ENCODE data around the gene HAUS7.

The HAUS7 gene

GRCh38 chrX:153475751-153476281 lies 5.4 kb upstream of the HAUS7 start:
- DNase-seq: no peak

DNA sequence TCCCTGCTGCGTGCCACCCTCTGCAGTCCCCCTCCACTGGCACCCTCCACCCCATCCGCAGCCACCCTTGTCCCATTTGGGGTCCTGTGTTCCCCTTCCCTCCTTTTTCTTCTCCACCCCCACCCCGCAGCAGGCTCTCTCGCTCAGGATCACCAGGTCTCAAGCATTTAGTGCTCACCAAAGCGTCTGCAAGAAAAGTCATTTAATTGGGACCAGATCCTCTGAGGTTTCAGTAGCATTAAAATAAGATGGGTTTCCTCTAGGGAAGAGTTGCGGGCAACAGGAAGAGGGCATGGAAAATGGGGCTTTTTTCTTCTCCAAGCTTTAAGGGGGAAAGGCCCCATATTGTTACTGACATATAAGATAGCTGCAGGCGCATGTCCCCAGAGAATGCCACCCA lies 4.9 kb upstream of the HAUS7 start:
- DNase-seq: no peak

DNA sequence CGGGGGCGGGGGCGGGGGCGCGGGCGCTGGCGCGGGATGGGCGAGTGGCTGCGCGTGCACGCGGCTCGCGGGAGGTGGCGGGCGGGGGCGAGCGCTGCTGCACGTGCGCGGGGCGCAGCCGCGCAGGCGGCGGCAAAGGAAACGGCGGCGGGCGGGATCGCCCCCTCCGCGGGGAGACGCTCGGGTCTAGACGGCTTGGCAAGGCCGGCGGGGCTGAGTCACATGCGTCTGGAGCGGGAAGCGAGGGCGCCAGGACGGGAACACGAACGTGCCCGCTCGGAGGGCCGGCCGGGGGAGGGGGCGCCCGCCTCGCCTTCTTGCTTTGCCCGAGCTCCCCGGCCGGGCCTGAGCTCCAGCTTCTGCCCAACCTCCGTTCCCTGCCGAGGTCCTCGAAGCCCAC lies 4.3 kb upstream of the HAUS7 start:
- no peak for DNase-seq

- DNase-seq: no peak
These were observed 3.9 kb upstream of the HAUS7 start for GRCh38 chrX:153474266-153474665.

DNA sequence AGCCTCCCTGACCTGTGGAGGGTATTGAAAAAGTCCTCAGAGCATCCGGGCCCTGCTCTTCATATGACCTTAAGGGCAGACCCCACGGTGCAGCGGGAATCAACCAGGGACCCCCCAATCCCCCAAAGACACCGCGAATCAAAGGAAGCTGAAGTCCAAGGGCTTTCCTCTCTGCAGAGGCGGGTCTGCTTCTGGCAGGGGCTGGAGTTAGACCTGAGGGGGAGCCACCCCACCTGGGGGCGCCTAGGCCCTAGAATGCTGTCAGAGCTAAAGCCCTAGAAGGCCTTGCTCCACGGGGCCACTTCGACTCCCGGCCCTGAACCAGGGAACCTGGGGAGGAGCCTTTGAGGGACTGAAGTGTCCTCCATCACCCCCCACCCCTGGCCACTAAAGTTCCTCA lies 2.8 kb upstream of the HAUS7 start:
- DNase-seq: no peak

DNA sequence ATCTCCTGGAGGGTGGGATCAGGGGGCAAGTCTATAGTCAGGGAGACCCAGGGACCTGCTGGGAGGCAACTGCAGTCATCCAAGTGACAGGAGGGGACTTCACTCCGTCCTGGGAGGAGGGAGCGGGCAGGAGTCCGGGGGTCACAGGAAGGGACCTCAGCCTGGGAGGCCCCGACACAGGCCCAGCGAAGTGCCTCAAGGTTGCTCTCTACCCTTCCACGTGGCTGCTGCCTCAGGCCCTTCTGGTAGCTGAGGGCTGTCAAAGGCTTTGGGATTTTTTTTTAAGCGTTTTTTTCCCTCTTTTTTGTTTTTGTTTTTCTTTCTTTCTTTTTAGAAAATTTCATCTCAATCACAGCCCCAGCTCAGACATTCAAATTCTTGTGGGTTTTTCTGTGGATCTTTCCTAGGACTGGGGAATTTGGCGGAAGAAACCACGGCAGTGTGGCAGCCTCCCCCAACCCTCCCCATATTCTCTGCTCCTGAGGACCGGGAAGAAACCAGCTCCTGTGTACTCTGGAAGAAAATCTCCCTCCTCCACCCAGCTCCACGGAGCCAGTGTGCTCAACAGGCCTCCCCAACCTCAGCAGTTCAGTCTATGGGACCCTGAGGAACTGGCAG lies 1.4 kb upstream of the HAUS7 start:
- DNase-seq: no peak

GRCh38 chrX:153469811-153470410 lies 465 bp downstream of the HAUS7 start:
- DNase-seq: peak; percentile 21 to 31

DNA sequence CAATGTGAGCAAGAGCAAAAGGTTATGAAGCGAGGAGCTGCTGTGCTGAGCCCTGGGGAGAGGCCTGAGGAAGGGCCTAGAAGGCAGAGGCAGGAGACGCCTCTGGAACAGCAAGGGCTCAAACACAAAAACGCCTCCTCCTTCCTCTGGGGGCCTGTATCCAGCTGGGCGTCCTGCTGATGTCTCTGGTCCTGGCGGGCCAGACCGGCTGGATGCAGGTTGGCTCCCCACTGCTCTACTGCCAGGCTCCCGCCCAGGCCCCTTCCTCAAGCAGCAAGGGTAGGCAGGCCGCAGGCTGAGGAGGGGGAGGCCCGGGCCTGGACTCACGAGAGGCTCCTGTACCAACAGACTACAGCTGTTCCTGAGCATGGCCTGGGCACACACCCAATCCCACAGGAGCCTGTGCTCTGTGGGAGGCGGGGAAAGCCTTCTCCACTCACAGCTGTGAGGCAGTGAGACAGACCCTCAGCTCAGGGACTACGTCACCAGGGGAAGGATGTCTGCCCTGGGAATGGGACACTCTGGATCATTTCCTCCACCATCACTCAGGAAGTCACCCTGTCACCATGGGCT lies 2.3 kb downstream of the HAUS7 start:
- DNase-seq: no peak

GRCh38 chrX:153465691-153466380 lies 4.5 kb downstream of the HAUS7 start:
- DNase-seq: no peak

DNA sequence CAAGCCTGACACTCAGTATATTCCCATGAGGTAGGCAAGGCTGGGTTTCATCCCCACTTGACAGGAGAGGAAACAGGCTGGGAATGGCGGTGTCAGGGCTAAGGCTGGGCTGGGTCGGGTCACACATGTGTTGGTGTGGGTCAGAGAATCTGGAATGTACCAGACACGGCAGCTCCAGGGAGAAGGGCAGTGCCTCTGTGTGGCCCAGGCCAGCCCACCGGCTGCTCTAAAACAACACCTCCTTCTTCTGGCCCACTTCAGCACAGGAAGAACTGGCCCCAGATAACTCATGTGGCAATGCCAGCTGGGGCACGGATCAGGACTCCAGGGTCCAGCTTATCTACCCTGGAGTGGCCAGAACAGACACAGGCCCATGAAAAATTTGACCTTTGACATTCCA lies 6.3 kb downstream of the HAUS7 start:
- no peak for DNase-seq

DNA sequence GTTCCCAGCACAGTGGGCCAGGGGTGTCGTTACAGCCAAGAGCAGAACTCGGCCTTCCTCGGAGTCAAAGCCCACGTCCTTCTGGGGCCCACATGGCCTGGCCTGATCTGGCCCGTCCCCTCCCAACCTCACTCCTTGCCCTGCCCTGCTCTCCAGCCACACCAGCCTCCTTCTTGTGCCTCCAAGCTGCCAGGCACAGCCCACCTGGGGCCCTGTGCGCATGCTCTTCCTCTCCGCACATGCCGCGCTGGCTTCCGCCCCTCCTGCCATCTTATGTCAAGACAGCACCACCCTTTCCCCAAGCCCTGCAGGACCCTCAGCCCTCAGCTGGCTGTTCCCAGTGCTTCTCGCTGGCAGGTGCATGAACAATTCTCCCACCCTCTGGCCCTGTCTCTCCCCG lies 6.8 kb downstream of the HAUS7 start:
- no peak for DNase-seq

DNA sequence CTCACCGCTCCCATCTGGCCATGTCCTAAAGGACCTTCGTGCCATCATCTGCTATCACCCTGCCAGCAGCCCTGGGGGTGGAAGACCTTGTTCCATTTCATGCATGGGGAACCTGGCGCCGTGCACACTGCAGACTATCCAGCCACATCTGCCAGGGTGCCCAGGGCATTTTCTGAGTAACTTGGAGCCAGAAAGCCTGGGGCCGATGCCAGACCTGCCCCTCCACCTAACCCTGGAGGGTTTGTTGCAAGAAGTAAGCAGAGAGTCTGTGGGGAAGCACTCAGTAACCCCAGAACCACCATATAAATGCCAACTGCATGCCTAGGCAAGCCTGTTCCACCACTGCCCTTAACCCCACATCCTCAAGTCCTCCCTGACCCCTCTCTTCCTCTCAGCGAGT lies 7.3 kb downstream of the HAUS7 start:
- DNase-seq: no peak

DNA sequence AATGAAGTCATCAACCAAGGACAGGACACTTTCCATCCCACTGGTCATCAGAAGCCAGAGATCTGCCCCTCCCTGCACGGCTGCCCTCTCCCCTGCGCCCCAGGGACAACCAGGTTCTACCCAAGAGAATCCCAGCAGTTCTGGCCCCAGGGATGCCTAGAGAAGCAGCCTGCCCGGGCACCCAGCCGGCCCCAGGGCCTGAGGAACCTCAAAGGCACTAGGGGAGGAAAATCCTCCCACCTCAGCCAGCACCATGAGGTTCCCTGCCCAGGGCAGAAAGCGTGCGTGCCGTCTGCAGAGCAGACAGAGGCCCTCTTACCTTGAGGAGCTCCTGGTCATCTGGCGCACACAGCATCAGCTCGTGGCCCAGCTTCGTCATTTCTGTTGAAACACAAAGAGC lies 8.1 kb downstream of the HAUS7 start:
- no peak for DNase-seq

DNA sequence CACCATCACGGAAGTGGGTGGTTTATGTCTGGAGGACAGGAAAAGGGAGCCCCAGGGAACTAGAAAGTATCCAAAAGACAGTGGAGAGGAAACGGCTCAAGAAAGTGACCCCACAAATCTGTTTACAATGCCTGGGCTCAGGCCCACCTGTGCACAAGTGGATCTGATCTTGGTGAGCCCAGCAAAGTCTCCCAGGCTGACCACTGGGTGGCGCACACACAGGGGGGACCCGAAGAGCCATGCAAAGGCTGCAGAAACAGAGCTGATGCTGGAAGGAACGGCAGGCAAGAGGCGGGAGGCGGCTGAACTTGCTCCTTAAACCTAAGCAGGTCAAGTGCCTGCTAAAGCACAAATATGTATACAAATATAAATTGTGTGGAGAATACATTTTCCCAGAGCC lies 9.6 kb downstream of the HAUS7 start:
- DNase-seq: peak; percentile 26 to 29

DNA sequence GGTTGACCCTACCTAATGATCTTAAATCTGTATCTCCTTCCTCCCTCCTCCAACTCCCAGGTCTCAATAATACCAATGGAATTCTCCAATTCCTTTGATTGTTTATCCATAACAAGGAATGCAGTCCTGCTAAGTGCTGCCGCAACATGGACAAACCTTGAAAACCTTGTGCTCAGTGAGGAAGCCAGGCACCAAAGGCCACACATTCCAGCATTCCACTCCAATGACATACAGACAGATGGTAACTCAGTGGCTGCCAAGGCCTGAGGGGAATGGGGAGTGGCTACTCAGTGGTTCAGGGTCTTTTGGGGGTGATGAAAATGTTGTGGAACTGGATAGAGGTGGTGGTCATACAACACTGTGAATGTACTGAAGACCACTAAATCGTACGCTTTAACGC lies 10.4 kb downstream of the HAUS7 start:
- DNase-seq: no peak

GRCh38 chrX:153458476-153458875 lies 11.9 kb downstream of the HAUS7 start:
- DNase-seq: no peak

- no peak for DNase-seq
These were observed 12.4 kb downstream of the HAUS7 start for GRCh38 chrX:153457827-153458466.

DNA sequence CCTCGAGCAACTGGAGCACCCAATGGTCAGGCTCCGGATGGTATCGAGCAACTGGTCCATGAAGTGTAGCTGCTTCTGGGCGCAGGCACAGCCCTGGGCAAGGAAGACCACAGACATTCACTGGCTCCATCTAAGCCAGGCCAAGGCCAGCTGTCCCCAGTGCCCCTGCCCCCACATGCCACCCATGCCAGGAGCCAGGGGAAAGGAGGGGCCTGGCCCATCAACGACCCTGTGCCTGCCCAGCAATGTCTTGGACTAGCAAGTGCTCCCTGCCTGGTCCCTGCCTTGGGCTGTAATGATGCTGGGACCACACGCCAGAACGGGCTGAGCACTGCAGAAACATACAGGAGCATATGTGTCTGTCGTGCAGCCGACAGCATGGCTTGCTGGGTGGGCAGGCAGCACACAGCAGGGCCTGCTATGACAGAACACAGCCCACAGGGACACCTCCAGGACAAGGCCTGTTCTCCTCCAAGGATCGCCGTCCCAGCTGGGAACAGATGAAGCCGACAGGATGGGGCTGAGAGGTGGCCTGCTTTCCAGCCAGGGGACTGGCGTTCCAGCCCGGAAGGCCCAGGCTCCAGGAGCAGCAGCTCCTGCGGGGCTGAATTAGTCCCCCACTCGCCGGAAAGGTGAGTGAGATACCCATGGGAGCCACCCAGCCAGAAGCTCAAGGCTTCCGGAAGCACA lies 13.1 kb downstream of the HAUS7 start:
- DNase-seq: no peak

GRCh38 chrX:153456704-153457103 lies 13.7 kb downstream of the HAUS7 start:
- DNase-seq: no peak

DNA sequence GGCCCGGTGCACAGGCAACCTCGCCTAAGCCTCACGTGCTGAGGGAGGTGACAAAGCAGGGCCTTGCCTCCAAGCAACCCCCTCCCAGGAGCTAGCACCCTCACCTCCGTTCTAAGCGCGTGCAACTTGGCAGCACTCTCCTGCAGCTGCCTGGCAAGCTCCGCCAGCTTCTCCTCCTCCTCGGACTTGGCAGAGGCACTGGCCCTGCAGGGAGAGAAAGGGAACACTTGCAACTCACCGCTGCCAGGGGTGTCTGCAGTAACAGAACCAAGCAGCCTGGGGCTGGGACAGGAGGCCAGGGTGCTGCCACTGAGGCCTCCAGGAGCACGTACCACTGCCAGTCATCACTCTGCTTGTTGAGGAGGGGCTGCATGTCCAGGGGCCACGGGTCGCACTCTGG lies 14.2 kb downstream of the HAUS7 start:
- no peak for DNase-seq

- no peak for DNase-seq
These were observed 14.8 kb downstream of the HAUS7 start for GRCh38 chrX:153455571-153455970.

- DNase-seq: no peak
These were observed 15.3 kb downstream of the HAUS7 start for GRCh38 chrX:153454901-153455550.

DNA sequence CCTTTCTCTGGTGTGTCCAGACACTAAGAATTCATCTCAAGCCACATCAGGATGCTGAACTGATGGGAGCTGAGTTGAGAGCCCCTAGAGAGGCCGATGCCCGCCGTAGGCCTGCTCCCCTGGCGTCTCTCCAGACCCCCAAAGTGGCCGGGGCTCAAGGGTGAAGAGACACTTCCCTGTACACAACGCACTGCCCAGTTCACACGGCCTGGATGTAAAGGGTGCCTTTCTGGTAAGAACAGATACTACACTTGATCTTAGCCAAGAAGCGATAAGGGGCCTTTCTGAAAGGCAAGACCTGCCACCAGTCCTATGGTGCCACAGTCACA lies 19.5 kb downstream of the HAUS7 start:
- DNase-seq: no peak
